ENCODE measurements around the gene BAD.

DNA sequence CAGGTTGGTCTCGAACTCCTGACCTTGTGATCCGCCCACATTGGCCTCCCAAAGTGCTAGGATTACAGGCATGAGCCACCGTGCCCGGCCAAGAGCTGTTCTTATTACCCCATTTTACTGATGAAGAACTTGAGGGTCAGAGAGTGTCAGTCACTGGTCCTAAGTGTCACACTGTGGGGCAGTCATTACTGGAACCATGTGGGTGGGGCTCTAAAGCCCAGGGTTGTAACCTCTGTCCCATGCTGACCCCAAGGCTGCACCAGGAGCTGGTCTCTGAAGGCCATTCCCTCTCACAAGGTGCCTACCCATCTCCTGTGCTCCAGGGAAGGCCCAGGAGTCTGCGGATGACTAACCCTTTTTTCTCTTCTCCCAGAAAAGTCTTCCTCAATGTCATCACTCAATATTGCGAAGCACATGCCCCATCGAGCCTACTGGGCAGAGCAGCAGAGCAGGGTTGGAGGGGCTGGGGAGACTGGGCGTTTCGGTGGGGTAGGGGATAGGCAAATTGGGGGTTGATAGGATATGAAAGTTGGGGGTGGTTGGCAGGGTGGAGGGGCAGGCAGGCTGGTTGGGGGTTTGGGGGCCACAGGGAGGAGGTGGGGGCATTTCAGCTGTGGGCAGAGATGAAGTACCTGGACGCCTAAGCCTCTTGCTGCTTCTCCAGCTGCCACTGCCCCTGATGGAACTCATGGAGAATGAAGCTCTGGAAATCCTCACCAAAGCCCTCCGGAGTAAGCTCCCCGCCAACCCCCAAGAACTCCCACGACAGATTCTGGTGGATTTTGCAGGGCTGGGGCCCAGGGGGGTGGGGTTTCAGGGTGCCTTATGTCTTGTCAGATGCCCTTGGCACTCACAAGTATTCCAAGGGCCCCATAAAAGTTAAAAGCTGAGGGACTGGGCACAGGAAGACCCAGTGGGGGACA, 18.9 kb upstream of the BAD start:
- TF ChIP-seq, protein P1, sequence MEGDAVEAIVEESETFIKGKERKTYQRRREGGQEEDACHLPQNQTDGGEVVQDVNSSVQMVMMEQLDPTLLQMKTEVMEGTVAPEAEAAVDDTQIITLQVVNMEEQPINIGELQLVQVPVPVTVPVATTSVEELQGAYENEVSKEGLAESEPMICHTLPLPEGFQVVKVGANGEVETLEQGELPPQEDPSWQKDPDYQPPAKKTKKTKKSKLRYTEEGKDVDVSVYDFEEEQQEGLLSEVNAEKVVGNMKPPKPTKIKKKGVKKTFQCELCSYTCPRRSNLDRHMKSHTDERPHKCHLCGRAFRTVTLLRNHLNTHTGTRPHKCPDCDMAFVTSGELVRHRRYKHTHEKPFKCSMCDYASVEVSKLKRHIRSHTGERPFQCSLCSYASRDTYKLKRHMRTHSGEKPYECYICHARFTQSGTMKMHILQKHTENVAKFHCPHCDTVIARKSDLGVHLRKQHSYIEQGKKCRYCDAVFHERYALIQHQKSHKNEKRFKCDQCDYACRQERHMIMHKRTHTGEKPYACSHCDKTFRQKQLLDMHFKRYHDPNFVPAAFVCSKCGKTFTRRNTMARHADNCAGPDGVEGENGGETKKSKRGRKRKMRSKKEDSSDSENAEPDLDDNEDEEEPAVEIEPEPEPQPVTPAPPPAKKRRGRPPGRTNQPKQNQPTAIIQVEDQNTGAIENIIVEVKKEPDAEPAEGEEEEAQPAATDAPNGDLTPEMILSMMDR (IDR thresholded peaks at IDR 0.05): no peak
- no peak for TF ChIP-seq POLR2A (IDR thresholded peaks at IDR 0.05)
